NCI-H2029 treated with DMSO at 0.1 percent for 48 hours (cell line): ENCODE results near the gene BIN1.

Experiments used
- DNase-seq: peaks from one replicate; lab custom pipeline; 2025; lab: John Stamatoyannopoulos, UW

BIN1 gene

GRCh38 chr2:127106991-127107621 lies at the start of gene BIN1:
Gene BIN1, minus strand, starts transcription at chr2:127107154. Its CDS starts 211 bp downstream, at chr2:127106943.
- no peak for DNase-seq

GRCh38 chr2:127155947-127156346 lies 49.0 kb upstream of the BIN1 start:
- DNase-seq, result no peak

- no peak for DNase-seq
Observed at GRCh38 chr2:127155028-127155581, 48.2 kb upstream of the BIN1 start.

GRCh38 chr2:127154396-127154795 lies 47.4 kb upstream of the BIN1 start:
- DNase-seq, result no peak

- no peak for DNase-seq
Observed at GRCh38 chr2:127153691-127154158, 46.8 kb upstream of the BIN1 start.

GRCh38 chr2:127150996-127151395 lies 44.0 kb upstream of the BIN1 start:
- DNase-seq, result no peak

GRCh38 chr2:127149384-127149783 lies 42.4 kb upstream of the BIN1 start:
- no peak for DNase-seq

GRCh38 chr2:127146820-127147502 lies 40.0 kb upstream of the BIN1 start:
- no peak for DNase-seq

GRCh38 chr2:127146071-127146725 lies 39.2 kb upstream of the BIN1 start:
- DNase-seq, result no peak

GRCh38 chr2:127145280-127145895 lies 38.4 kb upstream of the BIN1 start:
- DNase-seq, result no peak

- DNase-seq, result no peak
Observed at GRCh38 chr2:127143841-127144782, 37.2 kb upstream of the BIN1 start.

- no peak for DNase-seq
Observed at GRCh38 chr2:127142663-127143630, 36.0 kb upstream of the BIN1 start.

- DNase-seq, result no peak
Observed at GRCh38 chr2:127140538-127140937, 33.6 kb upstream of the BIN1 start.

- DNase-seq, result no peak
Observed at GRCh38 chr2:127139766-127140165, 32.8 kb upstream of the BIN1 start.

- no peak for DNase-seq
Observed at GRCh38 chr2:127138281-127138680, 31.3 kb upstream of the BIN1 start.

GRCh38 chr2:127137741-127138140 lies 30.8 kb upstream of the BIN1 start:
- no peak for DNase-seq

GRCh38 chr2:127137225-127137624 lies 30.3 kb upstream of the BIN1 start:
- DNase-seq, result no peak

GRCh38 chr2:127134833-127135830 lies 28.2 kb upstream of the BIN1 start:
- no peak for DNase-seq

GRCh38 chr2:127134235-127134634 lies 27.3 kb upstream of the BIN1 start:
- no peak for DNase-seq
